NCI-H2171 treated with DMSO at 0.1 percent for 48 hours (cell line): ENCODE results near the gene SPINT2.

ENCODE experiments used
- DNase-seq: peaks from one replicate; lab custom pipeline; 2025; lab: John Stamatoyannopoulos, UW

SPINT2 gene

GRCh38 chr19:38298821-38299680 is 34.7 kb downstream of the SPINT2 start:
- DNase-seq = no peak

- DNase-seq = no peak
Measured at GRCh38 chr19:38303517-38304351, 39.4 kb downstream of the SPINT2 start, which contains the start of gene C19orf33. Gene C19orf33, plus strand, starts transcription at chr19:38304251. Its CDS starts 11 bp downstream, at chr19:38304262.

GRCh38 chr19:38304352-38304865 is 40.0 kb downstream of the SPINT2 start:
- DNase-seq = no peak

GRCh38 chr19:38304866-38305429 is 40.6 kb downstream of the SPINT2 start:
- DNase-seq = no peak

- DNase-seq = no peak
Measured at GRCh38 chr19:38306236-38306635, 41.9 kb downstream of the SPINT2 start.

- DNase-seq = no peak
Measured at GRCh38 chr19:38307076-38307475, 42.7 kb downstream of the SPINT2 start.

- no peak for DNase-seq
Measured at GRCh38 chr19:38307597-38307996, 43.2 kb downstream of the SPINT2 start.

- no peak for DNase-seq
Measured at GRCh38 chr19:38308006-38308766, 43.8 kb downstream of the SPINT2 start.

GRCh38 chr19:38308926-38309614 is 44.7 kb downstream of the SPINT2 start:
- DNase-seq = no peak

- no peak for DNase-seq
Measured at GRCh38 chr19:38309615-38310278, 45.4 kb downstream of the SPINT2 start.

GRCh38 chr19:38310279-38310670 is 45.9 kb downstream of the SPINT2 start:
- DNase-seq = no peak

- no peak for DNase-seq
Measured at GRCh38 chr19:38310986-38311385, 46.6 kb downstream of the SPINT2 start.

GRCh38 chr19:38315657-38316476 is 51.5 kb downstream of the SPINT2 start, which contains the start of gene YIF1B:
Gene YIF1B, minus strand, starts transcription at chr19:38315947. Its CDS starts 30 bp downstream, at chr19:38315917.
- DNase-seq = peak; percentile 98

GRCh38 chr19:38316477-38317067 is 52.2 kb downstream of the SPINT2 start:
- DNase-seq = no peak

- DNase-seq = no peak
Measured at GRCh38 chr19:38317104-38317612, 52.8 kb downstream of the SPINT2 start.

GRCh38 chr19:38318660-38319059 is 54.3 kb downstream of the SPINT2 start:
- DNase-seq = no peak

- peak; percentile 56 for DNase-seq
Measured at GRCh38 chr19:38319421-38320258, 55.3 kb downstream of the SPINT2 start, which contains the start of gene KCNK6. Gene KCNK6, plus strand, starts transcription at chr19:38319845. Its CDS starts 106 bp downstream, at chr19:38319951.

- DNase-seq = no peak
Measured at GRCh38 chr19:38320969-38321339, 56.6 kb downstream of the SPINT2 start.
